ENCODE measurements around the gene SPACA7. TPM values are rescaled to one million over a fixed set of nuclear protein-coding genes. Genes with fewer than 3 reads are reported as not detected.

SPACA7 gene
- total RNA-seq, 1 experiment from 2014 or later, result not detected

GRCh38 chr13:112451512-112452379 lies 75.6 kb downstream of the SPACA7 start:
- Histone ChIP-seq H3K79me1 (ENCODE audit: insufficient read depth, low read depth, low read length, poor library complexity, severe bottlenecking) (no peaks in the 10 kb centered on the region), H3K4me2 (ENCODE audit: insufficient read depth, insufficient read length, low read length) (no peak overlapping the region), H4K91ac (ENCODE audit: insufficient read length, low read depth, low read length) (no peak overlapping the region), H3T11ph (ENCODE audit: low read length) (no peak overlapping the region), H2BK20ac (ENCODE audit: low read depth, low read length, poor library complexity, severe bottlenecking) (no peak overlapping the region), H3K4me1 (ENCODE audit: insufficient read depth, low read length) (no peaks in the 10 kb centered on the region), H2BK12ac (ENCODE audit: insufficient read length, low read depth, low read length) (no peak overlapping the region), H3K23me2 (ENCODE audit: insufficient read length, low read depth, low read length, poor library complexity, severe bottlenecking) (no peaks in the 10 kb centered on the region), H3K9me3 (ENCODE audit: control insufficient read depth, low read depth, low read length) (no peaks in the 10 kb centered on the region), H2BK5ac (ENCODE audit: insufficient read length, low read length) (no peak overlapping the region), H2BK120ac (ENCODE audit: low read depth, low read length, poor library complexity, severe bottlenecking) (no peak overlapping the region), H3K56ac (ENCODE audit: insufficient read length, low read depth, low read length) (no peak overlapping the region), H4K20me1 (ENCODE audit: control insufficient read depth, insufficient read depth, insufficient read length) (no peaks in the 10 kb centered on the region), H3K27me3 (ENCODE audit: insufficient read depth, low read length) (no peaks in the 10 kb centered on the region), H4K8ac (replicated peaks; ENCODE audit: insufficient read length, low read depth, low read length) (no peak overlapping the region), H3K4ac (ENCODE audit: low read depth, low read length) (no peak overlapping the region), H3K27ac (ENCODE audit: insufficient read length, low read depth, low read length) (no peak overlapping the region), H2AFZ (ENCODE audit: low read length) (no peak overlapping the region), H2BK15ac (ENCODE audit: low read depth, low read length) (no peak overlapping the region), H3K18ac (ENCODE audit: insufficient read length, low read depth, low read length) (no peak overlapping the region), H3K14ac (ENCODE audit: insufficient read depth, low read length) (no peak overlapping the region; the same call in 1 of the 2 replicates), H2AK5ac (ENCODE audit: insufficient read length, low read length) (no peak overlapping the region), H3K79me2 (ENCODE audit: insufficient read depth, low read length) (no peaks in the 10 kb centered on the region), H3K9ac (ENCODE audit: extremely low read depth, insufficient read length, low read length) (no peak overlapping the region), H3K23ac (ENCODE audit: insufficient read length, low read depth, low read length) (no peak overlapping the region), H4K5ac (ENCODE audit: insufficient read length, low read depth, low read length) (no peak overlapping the region)
- peaks cover 0 to 2% of the 10 kb centered on the region in 2 experiments; a peak in 1 of 4 replicates for H3K4me1 Mint-ChIP-seq
- H3K9me3 Mint-ChIP-seq, result no peaks in the 10 kb centered on the region; a peak in 1 of 5 replicates
- WGBS (ENCODE audit: extremely low coverage, insufficient read length, low lambda C conversion rate), result no CpG with 5 or more reads among the region's 43 CpGs
- no peak overlapping the region for H3K4me3 Mint-ChIP-seq
- DNase-seq, result peak; percentile 20
- peaks cover 29% of the 10 kb centered on the region for H3K27me3 Mint-ChIP-seq (ENCODE audit: low read depth)
- no peaks in the 10 kb centered on the region; a peak in 1 of 7 replicates for H3K36me3 Mint-ChIP-seq (ENCODE audit: insufficient read depth in 1 of 3, low read depth in 3 of 3)
- H3K27ac Mint-ChIP-seq, result no peak overlapping the region
- TF ChIP-seq CTCF (conservative IDR thresholded peaks at IDR 0.05), result no peak
